Keratinocyte (primary cell): ENCODE data around the gene TRIM29. TPM values are rescaled to one million over a fixed set of nuclear protein-coding genes. Genes with fewer than 3 reads are reported as not detected.

Experiments
- DNase-seq: peaks from one replicate; pipeline ENCODE4 v3.0.0-alpha.2; 2011; ENCODE audit warnings: low read depth, missing footprints, low spot score
- FAIRE-seq: peaks from 2 replicates; lab custom pipeline; 2011; peaks lifted over from hg19 to GRCh38; lab: Jason Lieb, UNC
- H2AFZ ChIP-seq: 2 replicates; pipeline ENCODE4 v1.6.0; 2012; ENCODE audit warnings: low read length, control low read depth, inconsistent platforms; ENCODE audit not compliant: control insufficient read depth
- H3K27ac ChIP-seq: 2 replicates; pipeline ENCODE4 v1.5.1; 2011; ENCODE audit warnings: low read length; ENCODE audit not compliant: control insufficient read depth, insufficient read depth
- H3K27me3 ChIP-seq: 3 replicates; pipeline ENCODE4 v1.6.0; 2011; ENCODE audit warnings: low read length; ENCODE audit not compliant: control insufficient read depth, insufficient read depth; ENCODE audit errors: extremely low read depth
- H3K36me3 ChIP-seq, 2 experiments: 2 replicates in 1 of 2; 3 replicates in 1 of 2; pipeline ENCODE4 v1.5.1; 2011; ENCODE audit warnings: low read length in 2 of 2, mild to moderate bottlenecking in 1 of 2; ENCODE audit not compliant: control insufficient read depth in 2 of 2, insufficient read depth in 2 of 2; ENCODE audit errors: extremely low read depth in 1 of 2
- H3K4me1 ChIP-seq: 3 replicates; pipeline ENCODE4 v1.5.1; 2011; ENCODE audit warnings: low read length; ENCODE audit not compliant: control insufficient read depth, insufficient read depth; ENCODE audit errors: extremely low read depth
- H3K4me2 ChIP-seq: 3 replicates; pipeline ENCODE4 v1.6.0; 2011; ENCODE audit warnings: low read depth, low read length; ENCODE audit not compliant: control insufficient read depth, insufficient read depth; ENCODE audit errors: extremely low read depth
- H3K4me3 ChIP-seq, 3 experiments: fragments of 200-600 bp in 1 of 3; sonication (generic) in 1 of 3; 2 replicates in 2 of 3; 3 replicates in 1 of 3; pipeline ENCODE4 v1.5.1; 2011 to 2016; ENCODE audit warnings: low read length in 3 of 3, mild to moderate bottlenecking in 3 of 3, control low read depth in 2 of 3, inconsistent platforms in 1 of 3, low read depth in 1 of 3, mixed read lengths in 1 of 3, mixed run types in 1 of 3, moderate library complexity in 1 of 3; ENCODE audit not compliant: control insufficient read depth in 2 of 3, insufficient read depth in 2 of 3; ENCODE audit errors: extremely low read depth in 1 of 3
- H3K79me2 ChIP-seq: 2 replicates; pipeline ENCODE4 v1.6.0; 2012; ENCODE audit warnings: low read length; ENCODE audit not compliant: control insufficient read depth, insufficient read depth
- H3K9ac ChIP-seq: 3 replicates; pipeline ENCODE4 v1.6.0; 2011; ENCODE audit warnings: low read length; ENCODE audit not compliant: control insufficient read depth, insufficient read depth; ENCODE audit errors: extremely low read depth
- H3K9me1 ChIP-seq: 3 replicates; pipeline ENCODE4 v1.6.0; 2011; ENCODE audit warnings: low read length; ENCODE audit not compliant: control insufficient read depth, insufficient read depth; ENCODE audit errors: extremely low read depth
- H3K9me3 ChIP-seq: 2 replicates; pipeline ENCODE4 v1.5.1; 2012; ENCODE audit warnings: low read depth, low read length; ENCODE audit not compliant: control insufficient read depth
- H4K20me1 ChIP-seq: 3 replicates; pipeline ENCODE4 v1.6.0; 2011; ENCODE audit warnings: low read length; ENCODE audit not compliant: control insufficient read depth, insufficient read depth; ENCODE audit errors: extremely low read depth
- CTCF ChIP-seq, 3 experiments: IDR thresholded peaks in 1 of 3; conservative IDR thresholded peaks in 1 of 3; optimal IDR thresholded peaks in 1 of 3; 2 replicates in 2 of 3; 3 replicates in 1 of 3; pipeline versions ENCODE3 to v1.5.1; 2011; ENCODE audit warnings: low read length in 3 of 3, mild to moderate bottlenecking in 3 of 3, moderate library complexity in 2 of 3, control low read depth in 1 of 3, inconsistent platforms in 1 of 3; ENCODE audit not compliant: insufficient read depth in 2 of 3; ENCODE audit errors: extremely low read depth in 1 of 3
- EZH2 ChIP-seq: IDR thresholded peaks from one replicate; pipeline ENCODE4 v1.6.1; 2012; ENCODE audit warnings: inconsistent platforms, mild to moderate bottlenecking, low read length, moderate library complexity
- dilution Hi-C: fragments of 300-500 bp; cut with MboI; formaldehyde crosslinking; loops from one replicate; pipeline ENCODE4 v1.7.0; 2020; ENCODE audit warnings: low sequenced_read_pairs; ENCODE audit not compliant: extremely low pct_ligation_motif_present
- polyA plus RNA-seq, 5 experiments: library from polyadenylated mRNA; depleted of rRNA in 3 of 5; stranded (reverse) in 3 of 5; stranded (forward) in 1 of 5; unstranded in 1 of 5; fragments of >200 nt; gene quantifications; 1 replicate in 1 of 5; 2 replicates in 3 of 5; 3 replicates in 1 of 5; pipeline versions ENCODE4 v1.2.1 to v1.2.3, GENCODE V29; 2011 to 2012; ENCODE audit warnings: missing spikeins in 2 of 5, low read depth in 1 of 5, low replicate concordance in 1 of 5

Gene TRIM29
- polyA plus RNA-seq, 1 donor (not counting 4 experiments of a cell fraction or from before 2014, with no cell fraction given), result 463 TPM

GRCh38 chr11:120121336-120121735 lies 16.6 kb downstream of the TRIM29 start:
- dilution Hi-C loops, result no loop called here

GRCh38 chr11:120120805-120121335 lies 17.0 kb downstream of the TRIM29 start:
- Histone ChIP-seq H3K4me3 (no peak overlapping the region), H3K9me3 (no peaks in the 10 kb centered on the region), H3K36me3 (peaks cover 71 to 74% of the 10 kb centered on the region in 2 experiments), H4K20me1 (no peaks in the 10 kb centered on the region), H3K79me2 (peaks cover 1% of the 10 kb centered on the region), H3K27me3 (no peaks in the 10 kb centered on the region), H3K9ac (peak overlapping the region; percentile 84), H3K4me1 (peaks cover 55% of the 10 kb centered on the region), H3K27ac (peak overlapping the region; percentile 96), H3K4me2 (peak overlapping the region; percentile 50), H3K9me1 (peaks cover 5% of the 10 kb centered on the region), H2AFZ (no peak overlapping the region)
- no peak for DNase-seq
- dilution Hi-C loops, result no loop called here
- FAIRE-seq, result no peak
- TF ChIP-seq EZH2 (no peak), CTCF (optimal IDR thresholded peaks at IDR 0.05 in 1 of 3, IDR thresholded peaks at IDR 0.05 in 1 of 3, conservative IDR thresholded peaks at IDR 0.05 in 1 of 3; ENCODE audit: extremely low read depth in 1 of 3, insufficient read depth in 2 of 3, low read length in 3 of 3) (no peak)

More at GRCh38 chr11:120121336-120121735, 16.6 kb downstream of the TRIM29 start:
- Histone ChIP-seq H3K4me1 (peaks cover 55% of the 10 kb centered on the region), H3K4me3 (peak overlapping the region in 1 of 3 experiments; percentile 8), H3K27me3 (no peaks in the 10 kb centered on the region), H3K79me2 (peaks cover 1% of the 10 kb centered on the region), H3K9me1 (peaks cover 5% of the 10 kb centered on the region), H3K4me2 (peak overlapping the region; percentile 50), H3K9ac (peak overlapping the region; percentile 84), H3K27ac (peak overlapping the region; percentile 96), H3K9me3 (no peaks in the 10 kb centered on the region), H4K20me1 (no peaks in the 10 kb centered on the region), H2AFZ (no peak overlapping the region), H3K36me3 (peaks cover 67 to 74% of the 10 kb centered on the region in 2 experiments)
- TF ChIP-seq CTCF (optimal IDR thresholded peaks at IDR 0.05 in 1 of 3, IDR thresholded peaks at IDR 0.05 in 1 of 3, conservative IDR thresholded peaks at IDR 0.05 in 1 of 3; ENCODE audit: extremely low read depth in 1 of 3, insufficient read depth in 2 of 3, low read length in 3 of 3) (no peak), EZH2 (no peak)
- DNase-seq, result no peak
- peak; percentile 80 for FAIRE-seq
